B cell (primary cell): Measurements from ENCODE around the gene PDGFRB.

Experiments used
- EZH2 ChIP-seq: IDR thresholded peaks from 2 replicates; pipeline ENCODE4 v1.6.1; 2012; ENCODE audit warnings: borderline replicate concordance, low read depth, mild to moderate bottlenecking, moderate library complexity, low read length; ENCODE audit not compliant: insufficient read depth, poor library complexity, severe bottlenecking
- TF ChIP-seq, protein P1 (sequence below): fragments of 200-600 bp; IDR thresholded peaks from one replicate; pipeline ENCODE4 v1.8.0; 2022; ENCODE audit warnings: antibody characterized with exemption, mild to moderate bottlenecking

- no peak for TF ChIP-seq EZH2
- TF ChIP-seq, protein P1, sequence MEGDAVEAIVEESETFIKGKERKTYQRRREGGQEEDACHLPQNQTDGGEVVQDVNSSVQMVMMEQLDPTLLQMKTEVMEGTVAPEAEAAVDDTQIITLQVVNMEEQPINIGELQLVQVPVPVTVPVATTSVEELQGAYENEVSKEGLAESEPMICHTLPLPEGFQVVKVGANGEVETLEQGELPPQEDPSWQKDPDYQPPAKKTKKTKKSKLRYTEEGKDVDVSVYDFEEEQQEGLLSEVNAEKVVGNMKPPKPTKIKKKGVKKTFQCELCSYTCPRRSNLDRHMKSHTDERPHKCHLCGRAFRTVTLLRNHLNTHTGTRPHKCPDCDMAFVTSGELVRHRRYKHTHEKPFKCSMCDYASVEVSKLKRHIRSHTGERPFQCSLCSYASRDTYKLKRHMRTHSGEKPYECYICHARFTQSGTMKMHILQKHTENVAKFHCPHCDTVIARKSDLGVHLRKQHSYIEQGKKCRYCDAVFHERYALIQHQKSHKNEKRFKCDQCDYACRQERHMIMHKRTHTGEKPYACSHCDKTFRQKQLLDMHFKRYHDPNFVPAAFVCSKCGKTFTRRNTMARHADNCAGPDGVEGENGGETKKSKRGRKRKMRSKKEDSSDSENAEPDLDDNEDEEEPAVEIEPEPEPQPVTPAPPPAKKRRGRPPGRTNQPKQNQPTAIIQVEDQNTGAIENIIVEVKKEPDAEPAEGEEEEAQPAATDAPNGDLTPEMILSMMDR, result no peak
These were observed 70.3 kb downstream of the PDGFRB start for GRCh38 chr5:150085191-150085912.
